Neural progenitor cell (in vitro differentiated cells): ENCODE results near the gene GLIPR1L1. TPM values are rescaled to one million over a fixed set of nuclear protein-coding genes. Genes with fewer than 3 reads are reported as not detected.
A peak's percentile ranks its signal among the peaks of the same experiment; 100 is the strongest.

ENCODE experiments used
- DNase-seq: peaks from one replicate; pipeline ENCODE4 v3.0.0-alpha.2; 2016; ENCODE audit warnings: low spot score
- H2AFZ ChIP-seq: fragments of 200-600 bp; sonication (generic); replicated peaks from 2 replicates; pipeline ENCODE4 v1.6.1; 2016; ENCODE audit warnings: antibody characterized with exemption
- H3F3A ChIP-seq: fragments of 200-600 bp; sonication (generic); 2 replicates; pipeline ENCODE4 v1.6.1; 2016; ENCODE audit warnings: antibody characterized with exemption, low read depth
- H3K27ac ChIP-seq: fragments of 200-600 bp; sonication (generic); 2 replicates; pipeline ENCODE4 v1.5.1; 2016; ENCODE audit warnings: mild to moderate bottlenecking
- H3K27me3 ChIP-seq: fragments of 200-600 bp; sonication (generic); 2 replicates; pipeline ENCODE4 v1.6.1; 2016; ENCODE audit warnings: mild to moderate bottlenecking, moderate library complexity
- H3K36me3 ChIP-seq: fragments of 200-600 bp; sonication (generic); 2 replicates; pipeline ENCODE4 v1.5.1; 2016
- H3K4me1 ChIP-seq: fragments of 200-600 bp; sonication (generic); 2 replicates; pipeline ENCODE4 v1.6.1; 2016; ENCODE audit warnings: mixed run types
- H3K4me2 ChIP-seq: fragments of 200-600 bp; sonication (generic); 2 replicates; pipeline ENCODE4 v1.6.1; 2016
- H3K4me3 ChIP-seq: fragments of 200-600 bp; sonication (generic); 2 replicates; pipeline ENCODE4 v1.5.1; 2016
- H3K79me2 ChIP-seq: fragments of 200-600 bp; sonication (generic); 2 replicates; pipeline ENCODE4 v1.6.1; 2016; ENCODE audit warnings: low read depth
- H3K9ac ChIP-seq: fragments of 200-600 bp; sonication (generic); 2 replicates; pipeline ENCODE4 v1.6.1; 2016
- H3K9me3 ChIP-seq: fragments of 200-600 bp; sonication (generic); 2 replicates; pipeline ENCODE4 v1.5.1; 2016; ENCODE audit warnings: low read depth
- H4K20me1 ChIP-seq: fragments of 200-600 bp; sonication (generic); 2 replicates; pipeline ENCODE4 v1.6.1; 2016; ENCODE audit warnings: low read depth
- H3K27ac Mint-ChIP-seq: 3 replicates; pipeline ENCODE4 v1.8.0; 2021; ENCODE audit warnings: mixed read lengths
- H3K27me3 Mint-ChIP-seq: 2 replicates; pipeline ENCODE4 v1.8.0; 2022; ENCODE audit warnings: low read depth, mild to moderate bottlenecking, inconsistent platforms, moderate library complexity, mixed read lengths; ENCODE audit not compliant: insufficient read depth
- H3K36me3 Mint-ChIP-seq: 3 replicates; pipeline ENCODE4 v1.8.0; 2021; ENCODE audit warnings: mixed read lengths
- H3K4me1 Mint-ChIP-seq: 3 replicates; pipeline ENCODE4 v1.8.0; 2021; ENCODE audit warnings: mixed read lengths
- H3K4me3 Mint-ChIP-seq: 3 replicates; pipeline ENCODE4 v1.8.0; 2021; ENCODE audit warnings: mild to moderate bottlenecking, moderate library complexity, mixed read lengths
- H3K9me3 Mint-ChIP-seq: 3 replicates; pipeline ENCODE4 v1.8.0; 2020; ENCODE audit warnings: mixed read lengths
- CTCF ChIP-seq: fragments of 200-600 bp; sonication (generic); IDR thresholded peaks from 2 replicates; pipeline ENCODE4 v1.5.1; 2017; ENCODE audit warnings: antibody characterized with exemption, mild to moderate bottlenecking
- EZH2 ChIP-seq: fragments of 200-600 bp; sonication (generic); IDR thresholded peaks from 2 replicates; pipeline ENCODE4 v1.6.1; 2017; ENCODE audit warnings: antibody characterized with exemption, mild to moderate bottlenecking, moderate library complexity
- EZH2phosphoT487 ChIP-seq: fragments of 200-600 bp; sonication (generic); IDR thresholded peaks from 2 replicates; pipeline ENCODE4 v1.6.1; 2017; ENCODE audit warnings: antibody characterized with exemption
- total RNA-seq: library from RNA; depleted of rRNA; stranded (reverse); fragments of >200 nt; gene quantifications from 2 replicates; pipeline ENCODE4 v1.2.3, GENCODE V29; 2015; ENCODE audit warnings: low replicate concordance

Gene GLIPR1L1
- total RNA-seq, 1 donor from 2014 or later: not detected

GRCh38 chr12:75361408-75361807 is 26.9 kb downstream of the GLIPR1L1 start:
- no peaks in the 10 kb centered on the region for H3K27me3 ChIP-seq
- no peaks in the 10 kb centered on the region for H3F3A ChIP-seq
- H4K20me1 ChIP-seq: no peaks in the 10 kb centered on the region
- DNase-seq: no peak
- TF ChIP-seq EZH2 (no peak), EZH2phosphoT487 (no peak), CTCF (no peak)
- H3K27ac ChIP-seq: no peak overlapping the region
- H3K9ac ChIP-seq: no peak overlapping the region
- H3K27ac Mint-ChIP-seq: no peak overlapping the region
- no peak overlapping the region for H2AFZ ChIP-seq
- no peaks in the 10 kb centered on the region for H3K36me3 ChIP-seq
- H3K9me3 Mint-ChIP-seq: no peaks in the 10 kb centered on the region
- no peak overlapping the region for H3K4me3 ChIP-seq
- no peaks in the 10 kb centered on the region for H3K9me3 ChIP-seq
- H3K79me2 ChIP-seq: no peaks in the 10 kb centered on the region
- H3K4me2 ChIP-seq: no peak overlapping the region
- no peaks in the 10 kb centered on the region for H3K36me3 Mint-ChIP-seq
- no peak overlapping the region for H3K4me3 Mint-ChIP-seq
- peaks cover 2% of the 10 kb centered on the region for H3K27me3 Mint-ChIP-seq
- H3K4me1 ChIP-seq: peaks cover 9% of the 10 kb centered on the region
- no peaks in the 10 kb centered on the region for H3K4me1 Mint-ChIP-seq

GRCh38 chr12:75364919-75365318 is 30.4 kb downstream of the GLIPR1L1 start:
- Histone ChIP-seq H3K9me3 (no peaks in the 10 kb centered on the region), H3F3A (no peaks in the 10 kb centered on the region), H3K27me3 (no peaks in the 10 kb centered on the region), H3K27ac (peak overlapping the region; percentile 29), H3K4me3 (no peak overlapping the region), H2AFZ (no peak overlapping the region), H3K79me2 (no peaks in the 10 kb centered on the region), H3K4me2 (no peak overlapping the region), H3K9ac (no peak overlapping the region), H3K4me1 (peaks cover 9% of the 10 kb centered on the region), H4K20me1 (no peaks in the 10 kb centered on the region), H3K36me3 (no peaks in the 10 kb centered on the region)
- H3K4me3 Mint-ChIP-seq: no peak overlapping the region
- peaks cover 2% of the 10 kb centered on the region for H3K27me3 Mint-ChIP-seq
- H3K36me3 Mint-ChIP-seq: no peaks in the 10 kb centered on the region
- H3K9me3 Mint-ChIP-seq: no peaks in the 10 kb centered on the region
- TF ChIP-seq CTCF (no peak), EZH2phosphoT487 (no peak), EZH2 (no peak)
- H3K27ac Mint-ChIP-seq: no peak overlapping the region
- no peaks in the 10 kb centered on the region for H3K4me1 Mint-ChIP-seq
- DNase-seq: peak; percentile 13

- H3K4me1 Mint-ChIP-seq: no peaks in the 10 kb centered on the region
- H3K9ac ChIP-seq: no peak overlapping the region
- H3K9me3 Mint-ChIP-seq: no peaks in the 10 kb centered on the region
- TF ChIP-seq EZH2 (no peak), EZH2phosphoT487 (no peak), CTCF (no peak)
- no peak overlapping the region for H3K4me3 Mint-ChIP-seq
- no peak overlapping the region for H3K4me3 ChIP-seq
- no peak overlapping the region for H2AFZ ChIP-seq
- no peaks in the 10 kb centered on the region for H3K36me3 Mint-ChIP-seq
- no peaks in the 10 kb centered on the region for H3K79me2 ChIP-seq
- no peaks in the 10 kb centered on the region for H3F3A ChIP-seq
- H3K27me3 ChIP-seq: no peaks in the 10 kb centered on the region
- H3K4me1 ChIP-seq: peaks cover 9% of the 10 kb centered on the region
- no peaks in the 10 kb centered on the region for H3K27me3 Mint-ChIP-seq
- no peaks in the 10 kb centered on the region for H3K36me3 ChIP-seq
- H3K27ac Mint-ChIP-seq: no peak overlapping the region
- no peak for DNase-seq
- H3K4me2 ChIP-seq: no peak overlapping the region
- H4K20me1 ChIP-seq: no peaks in the 10 kb centered on the region
- H3K27ac ChIP-seq: no peak overlapping the region
- no peaks in the 10 kb centered on the region for H3K9me3 ChIP-seq
Observed at GRCh38 chr12:75366629-75367028, 32.2 kb downstream of the GLIPR1L1 start.
